ENCODE measurements around the gene OR2T27.

DNA sequence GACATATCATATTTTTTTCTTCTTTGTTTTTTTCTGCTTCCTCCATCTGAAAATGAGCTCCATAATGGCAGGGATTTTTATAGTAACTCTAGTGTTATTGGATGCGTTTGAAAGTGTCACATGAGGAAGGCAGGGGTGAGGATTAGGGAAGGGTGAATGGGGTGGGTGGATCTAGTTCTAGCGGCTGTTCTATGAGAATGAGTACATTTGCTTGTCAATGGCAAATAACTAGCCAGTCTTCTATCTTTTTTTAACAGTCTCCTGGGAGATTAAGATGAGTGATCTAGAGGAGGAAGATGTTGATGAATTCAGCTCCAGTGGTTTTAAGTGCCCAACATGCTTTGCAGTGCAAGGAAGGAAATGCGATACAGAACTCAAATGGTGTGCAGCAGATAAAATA is 41.4 kb upstream of the OR2T27 start:
- TF ChIP-seq ZNF384 (IDR thresholded peaks at IDR 0.05) (no peak), FOXM1 (IDR thresholded peaks at IDR 0.05; ENCODE audit: borderline replicate concordance) (no peak), NFRKB (IDR thresholded peaks at IDR 0.05) (no peak), LEF1 (IDR thresholded peaks at IDR 0.05; ENCODE audit: borderline replicate concordance) (no peak), FOXK2 (IDR thresholded peaks at IDR 0.05) (no peak), BHLHE40 (IDR thresholded peaks at IDR 0.05; ENCODE audit: borderline replicate concordance) (no peak), SP1 (IDR thresholded peaks at IDR 0.05) (no peak)
- TF ChIP-seq, protein P1, sequence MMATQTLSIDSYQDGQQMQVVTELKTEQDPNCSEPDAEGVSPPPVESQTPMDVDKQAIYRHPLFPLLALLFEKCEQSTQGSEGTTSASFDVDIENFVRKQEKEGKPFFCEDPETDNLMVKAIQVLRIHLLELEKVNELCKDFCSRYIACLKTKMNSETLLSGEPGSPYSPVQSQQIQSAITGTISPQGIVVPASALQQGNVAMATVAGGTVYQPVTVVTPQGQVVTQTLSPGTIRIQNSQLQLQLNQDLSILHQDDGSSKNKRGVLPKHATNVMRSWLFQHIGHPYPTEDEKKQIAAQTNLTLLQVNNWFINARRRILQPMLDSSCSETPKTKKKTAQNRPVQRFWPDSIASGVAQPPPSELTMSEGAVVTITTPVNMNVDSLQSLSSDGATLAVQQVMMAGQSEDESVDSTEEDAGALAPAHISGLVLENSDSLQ (IDR thresholded peaks at IDR 0.05): no peak
